ENCODE data around the gene CPSF6.

DNA sequence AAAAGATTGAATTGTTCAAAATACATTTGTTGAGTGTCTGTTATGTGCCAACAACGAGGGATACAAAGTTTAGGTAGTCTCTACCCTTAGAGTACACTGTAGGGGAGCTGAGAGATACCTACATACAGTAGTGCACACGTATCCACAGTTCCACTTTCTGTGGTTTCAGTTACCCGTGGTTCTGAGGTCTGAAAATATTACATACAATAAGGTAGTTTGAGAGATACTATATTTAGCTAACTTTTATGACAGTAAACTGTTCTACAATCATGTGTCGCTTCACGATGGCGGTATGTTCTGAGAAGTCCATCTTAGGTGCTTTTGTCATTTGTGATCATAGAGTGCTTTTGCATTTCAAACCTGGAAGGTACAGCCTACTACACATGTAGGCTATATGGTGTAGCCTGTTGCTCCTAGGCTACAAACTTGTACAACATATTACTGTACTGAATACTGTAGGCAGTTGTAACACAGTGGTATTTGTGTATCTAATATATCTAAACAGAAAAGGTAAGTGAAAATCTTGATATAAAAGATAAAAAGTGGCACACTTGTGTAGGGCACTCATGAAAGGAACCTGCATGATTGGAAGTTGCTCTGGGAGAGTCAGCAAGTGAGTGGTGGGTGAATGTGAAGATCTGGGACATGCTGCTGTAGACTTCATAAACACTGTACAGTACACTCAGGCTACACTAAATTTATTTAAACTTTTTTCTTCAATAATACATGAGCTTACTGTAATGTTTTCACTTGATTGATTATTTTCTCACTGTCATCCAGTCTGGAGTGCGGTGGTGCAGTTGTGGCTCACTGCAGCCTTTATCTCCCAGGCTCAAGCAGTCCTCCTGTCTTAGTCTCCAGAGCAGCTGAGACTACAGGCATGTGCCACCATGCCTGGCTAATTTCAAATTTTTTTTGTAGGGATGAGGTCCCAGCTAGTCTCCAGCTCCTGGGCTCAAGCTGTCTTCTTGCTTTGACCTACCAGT is 4.0 kb downstream of the CPSF6 start:
- TF ChIP-seq, protein P1, sequence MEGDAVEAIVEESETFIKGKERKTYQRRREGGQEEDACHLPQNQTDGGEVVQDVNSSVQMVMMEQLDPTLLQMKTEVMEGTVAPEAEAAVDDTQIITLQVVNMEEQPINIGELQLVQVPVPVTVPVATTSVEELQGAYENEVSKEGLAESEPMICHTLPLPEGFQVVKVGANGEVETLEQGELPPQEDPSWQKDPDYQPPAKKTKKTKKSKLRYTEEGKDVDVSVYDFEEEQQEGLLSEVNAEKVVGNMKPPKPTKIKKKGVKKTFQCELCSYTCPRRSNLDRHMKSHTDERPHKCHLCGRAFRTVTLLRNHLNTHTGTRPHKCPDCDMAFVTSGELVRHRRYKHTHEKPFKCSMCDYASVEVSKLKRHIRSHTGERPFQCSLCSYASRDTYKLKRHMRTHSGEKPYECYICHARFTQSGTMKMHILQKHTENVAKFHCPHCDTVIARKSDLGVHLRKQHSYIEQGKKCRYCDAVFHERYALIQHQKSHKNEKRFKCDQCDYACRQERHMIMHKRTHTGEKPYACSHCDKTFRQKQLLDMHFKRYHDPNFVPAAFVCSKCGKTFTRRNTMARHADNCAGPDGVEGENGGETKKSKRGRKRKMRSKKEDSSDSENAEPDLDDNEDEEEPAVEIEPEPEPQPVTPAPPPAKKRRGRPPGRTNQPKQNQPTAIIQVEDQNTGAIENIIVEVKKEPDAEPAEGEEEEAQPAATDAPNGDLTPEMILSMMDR (IDR thresholded peaks at IDR 0.05): no peak
- no peak for TF ChIP-seq POLR2A (IDR thresholded peaks at IDR 0.05)
